OCI-M2 (cell line): ENCODE measurements around the gene SF3A1.

Source experiments
- DNase-seq: peaks from one replicate; lab custom pipeline; 2025; ENCODE audit not compliant: unreplicated experiment; lab: John Stamatoyannopoulos, UW

Gene SF3A1

GRCh38 chr22:30386960-30387827, 30.5 kb upstream of the SF3A1 start, which contains the start of gene RNF215:
RNF215 (minus strand) TSS chr22:30387411; CDS start chr22:30387313, 98 bp downstream.
- no peak for DNase-seq

GRCh38 chr22:30386608-30386959, 29.9 kb upstream of the SF3A1 start:
- no peak for DNase-seq

GRCh38 chr22:30385942-30386341, 29.2 kb upstream of the SF3A1 start:
- DNase-seq: no peak

GRCh38 chr22:30383061-30383460, 26.4 kb upstream of the SF3A1 start:
- no peak for DNase-seq

- no peak for DNase-seq
Observed at GRCh38 chr22:30382340-30382739, 25.6 kb upstream of the SF3A1 start.

- DNase-seq: no peak
Observed at GRCh38 chr22:30381264-30381663, 24.6 kb upstream of the SF3A1 start.

- no peak for DNase-seq
Observed at GRCh38 chr22:30380011-30380410, 23.3 kb upstream of the SF3A1 start.

GRCh38 chr22:30375312-30375849, 18.7 kb upstream of the SF3A1 start:
- DNase-seq: no peak

GRCh38 chr22:30373331-30374325, 16.9 kb upstream of the SF3A1 start:
- DNase-seq: no peak

- DNase-seq: no peak
Observed at GRCh38 chr22:30372915-30373314, 16.2 kb upstream of the SF3A1 start.

GRCh38 chr22:30371981-30372380, 15.3 kb upstream of the SF3A1 start:
- no peak for DNase-seq

GRCh38 chr22:30371321-30371720, 14.6 kb upstream of the SF3A1 start:
- DNase-seq: no peak

- DNase-seq: no peak
Observed at GRCh38 chr22:30370641-30371230, 14.0 kb upstream of the SF3A1 start.

GRCh38 chr22:30368420-30368819, 11.7 kb upstream of the SF3A1 start:
- no peak for DNase-seq

- DNase-seq: no peak
Observed at GRCh38 chr22:30365891-30366290, 9.2 kb upstream of the SF3A1 start.

- DNase-seq: no peak
Observed at GRCh38 chr22:30362651-30363281, 6.1 kb upstream of the SF3A1 start.

- DNase-seq: no peak
Observed at GRCh38 chr22:30361916-30362650, 5.4 kb upstream of the SF3A1 start.

- DNase-seq: no peak
Observed at GRCh38 chr22:30358541-30358940, 1.8 kb upstream of the SF3A1 start.

- DNase-seq: no peak
Observed at GRCh38 chr22:30357650-30358215, 1.0 kb upstream of the SF3A1 start.

- DNase-seq: no peak
Observed at GRCh38 chr22:30357236-30357570, 509 bp upstream of the SF3A1 start.
